ENCODE data around the gene CFAP69. TPM values are rescaled to one million over a fixed set of nuclear protein-coding genes. Genes with fewer than 3 reads are reported as not detected.
"Not testable (repeated sequence)": the region's sequence is repeated elsewhere in the genome, so short reads cannot be mapped to it uniquely, and the experiment has no call there.

CFAP69 gene
- total RNA-seq, 1 donor from 2014 or later: 36.1 TPM

GRCh38 chr7:90230834-90231233 is 14.1 kb upstream of the CFAP69 start:
- DNase-seq (ENCODE audit: low spot score) (no peak), ATAC-seq (no peak)
- intact Hi-C loops (cut with DNase I): no loop called here

DNA sequence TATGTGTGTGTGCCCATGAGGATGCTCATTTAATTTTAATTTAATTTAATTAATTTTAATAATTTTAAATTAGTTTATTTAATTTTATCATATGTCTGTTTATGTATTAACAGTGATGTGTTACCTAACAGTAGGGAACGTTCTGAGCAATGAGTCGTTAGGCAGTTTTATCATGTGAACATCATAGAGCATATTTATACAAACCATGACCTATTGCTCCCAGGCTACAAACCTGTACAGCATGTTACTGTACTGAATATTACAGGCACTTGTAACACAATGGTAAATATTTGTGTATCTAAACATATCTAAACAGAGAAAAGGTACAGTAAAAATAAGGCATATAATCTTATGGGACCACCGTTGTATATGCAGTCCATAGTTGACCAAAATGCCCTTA is 13.7 kb upstream of the CFAP69 start:
- ATAC-seq (no peak), DNase-seq (ENCODE audit: low spot score) (no peak)
- intact Hi-C loops (cut with DNase I): no loop called here

- ATAC-seq: no peak
- intact Hi-C loops (cut with DNase I): no loop called here
- DNase-seq (ENCODE audit: low spot score): no peak
Measured at GRCh38 chr7:90232430-90232829, 12.5 kb upstream of the CFAP69 start.

- DNase-seq (ENCODE audit: low spot score) (no peak), ATAC-seq (no peak)
- intact Hi-C loops (cut with DNase I): no loop called here
Measured at GRCh38 chr7:90233569-90233968, 11.4 kb upstream of the CFAP69 start.

- intact Hi-C loops (cut with DNase I): loop anchor here (5.0 kb wide), 1 partner anchor 1680 kb away; no protein-coding TSS in a partner anchor
- no peak for ATAC-seq
- DNase-seq (ENCODE audit: low spot score): no peak
Measured at GRCh38 chr7:90236721-90237289, 8.2 kb upstream of the CFAP69 start.

DNA sequence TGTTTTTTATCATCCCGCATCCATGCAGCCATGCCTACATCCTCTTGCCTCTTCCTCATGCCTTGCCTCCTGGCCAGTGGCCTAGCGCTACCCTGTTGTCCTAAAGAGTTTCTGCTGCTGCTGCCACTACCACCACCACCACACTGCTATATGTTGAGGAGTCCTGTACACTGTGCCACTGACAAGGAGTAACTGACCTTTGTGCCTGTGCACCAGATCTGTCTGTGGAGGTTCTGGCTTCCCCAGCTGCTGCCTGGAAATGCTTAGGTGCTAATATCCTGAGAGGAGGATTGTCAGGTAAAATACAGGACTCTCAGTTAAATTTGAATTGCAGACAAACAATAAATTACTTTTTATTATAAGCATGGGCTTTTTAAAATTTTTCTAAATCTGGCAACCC is 7.0 kb upstream of the CFAP69 start:
- no peak for ATAC-seq
- intact Hi-C loops (cut with DNase I): loop anchor here (5.0 kb wide), 1 partner anchor 1681 kb away; no protein-coding TSS in a partner anchor
- DNase-seq (ENCODE audit: low spot score): no peak

DNA sequence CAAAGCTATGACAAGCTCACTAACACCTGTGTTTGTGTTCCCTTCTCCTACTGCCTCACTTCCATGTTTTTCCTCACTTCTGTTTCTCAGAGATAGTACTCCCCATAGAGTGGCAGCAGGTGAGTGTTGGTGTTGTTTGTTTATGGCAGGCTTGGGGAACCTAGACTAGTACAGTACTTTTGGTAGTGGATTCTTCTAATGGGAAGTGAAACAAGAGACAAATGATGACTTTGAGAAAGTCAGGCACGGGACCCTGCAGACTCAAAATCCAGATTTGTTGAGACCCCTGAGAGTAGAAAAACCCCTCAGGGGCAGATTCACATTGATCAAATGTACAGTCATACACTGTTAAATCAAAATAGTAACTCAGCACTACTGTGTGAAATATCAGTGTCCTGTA is 6.4 kb upstream of the CFAP69 start:
- DNase-seq (ENCODE audit: low spot score) (no peak), ATAC-seq (no peak)
- intact Hi-C loops (cut with DNase I): loop anchor here (5.0 kb wide), 1 partner anchor 1681 kb away; no protein-coding TSS in a partner anchor

- no peak for DNase-seq (ENCODE audit: low spot score)
- intact Hi-C loops (cut with DNase I): loop anchor here (5.0 kb wide), 1 partner anchor 1682 kb away; no protein-coding TSS in a partner anchor
- no peak for ATAC-seq
Measured at GRCh38 chr7:90239050-90239449, 5.9 kb upstream of the CFAP69 start.

DNA sequence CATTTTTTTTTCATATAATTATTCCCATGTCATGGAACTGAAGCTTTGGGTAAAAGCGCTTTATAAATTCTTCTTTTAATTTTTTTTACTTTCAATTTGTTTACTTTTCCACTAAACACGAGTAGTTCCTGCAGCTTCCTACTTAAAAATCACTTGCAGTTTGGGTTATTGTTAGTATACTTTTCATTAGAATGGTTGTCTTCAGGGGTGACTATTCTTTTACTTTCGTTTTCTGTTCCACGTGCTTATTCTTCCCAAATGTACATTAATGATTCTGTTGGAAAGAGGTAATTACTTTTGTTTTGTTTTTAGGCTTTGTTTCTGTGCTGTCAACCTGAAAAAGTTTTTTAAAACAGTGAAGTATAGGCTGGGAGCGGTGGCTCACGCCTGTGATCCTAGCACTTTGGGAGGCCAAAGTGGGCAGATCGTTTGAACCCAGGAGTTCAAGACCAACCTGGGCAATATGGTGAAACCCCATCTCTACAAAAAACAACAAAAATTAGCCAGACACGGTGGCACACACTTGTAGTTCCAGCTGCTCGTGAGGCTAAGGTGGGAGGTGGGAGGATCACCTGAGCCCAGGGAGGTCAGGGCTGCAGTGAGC is 5.2 kb upstream of the CFAP69 start:
- DNase-seq (ENCODE audit: low spot score): no peak
- no peak for ATAC-seq
- intact Hi-C loops (cut with DNase I): loop anchor here (5.0 kb wide), 1 partner anchor 1682 kb away; no protein-coding TSS in a partner anchor

GRCh38 chr7:90242369-90243168 is 2.4 kb upstream of the CFAP69 start:
- ATAC-seq: no peak
- intact Hi-C loops (cut with DNase I): no loop called here

GRCh38 chr7:90243556-90243955 is 1.4 kb upstream of the CFAP69 start:
- DNase-seq (ENCODE audit: low spot score) (no peak), ATAC-seq (no peak)
- intact Hi-C loops (cut with DNase I): no loop called here

More at GRCh38 chr7:90242369-90243168, 2.4 kb upstream of the CFAP69 start:
- no peak for DNase-seq (ENCODE audit: low spot score)

GRCh38 chr7:90244565-90244908 is 437 bp upstream of the CFAP69 start:
- ATAC-seq (no peak), DNase-seq (ENCODE audit: low spot score) (no peak)
- intact Hi-C loops (cut with DNase I): no loop called here

GRCh38 chr7:90246171-90246570 is 1.2 kb downstream of the CFAP69 start:
- intact Hi-C loops (cut with DNase I): no loop called here
- ATAC-seq (peak; percentile 61), DNase-seq (ENCODE audit: low spot score) (peak; percentile 67)

DNA sequence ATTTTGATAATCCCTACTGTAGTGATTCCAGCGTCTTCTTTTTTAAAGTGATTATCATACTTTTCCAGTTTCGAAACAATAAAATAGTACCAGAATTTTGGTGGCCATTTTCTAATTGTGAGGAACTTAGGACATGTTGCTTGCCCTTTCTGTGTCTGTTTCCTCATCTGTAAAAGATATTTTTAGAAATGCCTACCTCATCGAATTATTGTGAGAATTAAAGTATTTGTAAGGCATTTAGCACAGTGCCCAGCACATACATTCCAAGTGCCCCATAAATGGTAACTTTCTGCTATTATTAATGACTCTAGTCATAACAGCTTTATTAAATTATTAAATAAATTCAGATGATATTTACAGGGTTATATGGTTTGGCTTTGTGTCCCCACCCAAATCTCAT is 3.7 kb downstream of the CFAP69 start:
- DNase-seq (ENCODE audit: low spot score) (no peak), ATAC-seq (no peak)
- intact Hi-C loops (cut with DNase I): no loop called here

DNA sequence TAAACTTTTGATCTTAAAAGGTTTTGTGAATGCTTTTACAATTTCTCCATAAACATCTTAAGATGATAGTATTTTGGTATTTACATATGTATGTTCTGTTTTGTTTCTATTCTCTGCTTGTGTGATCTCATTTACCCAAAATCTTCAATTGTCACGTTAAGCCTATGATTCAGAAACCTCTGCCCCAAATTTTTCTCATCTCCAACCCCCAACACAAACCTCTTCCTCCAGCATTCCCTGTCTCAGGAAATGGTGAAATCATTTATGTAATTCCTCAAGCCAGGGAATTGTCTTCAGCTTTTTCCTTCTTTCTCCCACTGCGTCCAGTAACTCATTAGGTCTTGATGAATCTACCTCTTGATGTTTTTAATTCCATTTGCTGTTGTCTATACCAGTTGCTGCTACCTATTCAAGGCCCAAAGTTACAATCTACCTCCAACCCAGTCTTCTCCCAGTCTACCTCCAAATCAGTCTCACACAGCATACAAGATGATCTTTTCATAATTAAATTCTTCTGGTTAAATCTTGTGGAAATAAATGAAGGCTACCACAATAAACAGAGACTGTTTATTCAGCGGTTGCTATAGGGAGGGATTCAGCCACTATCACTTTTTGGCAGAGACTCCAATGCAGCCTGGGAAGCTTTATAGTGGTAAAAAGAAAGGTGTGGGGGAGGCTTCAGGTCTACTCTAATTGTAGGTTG is 5.8 kb downstream of the CFAP69 start:
- ATAC-seq: peak; percentile 31

DNA sequence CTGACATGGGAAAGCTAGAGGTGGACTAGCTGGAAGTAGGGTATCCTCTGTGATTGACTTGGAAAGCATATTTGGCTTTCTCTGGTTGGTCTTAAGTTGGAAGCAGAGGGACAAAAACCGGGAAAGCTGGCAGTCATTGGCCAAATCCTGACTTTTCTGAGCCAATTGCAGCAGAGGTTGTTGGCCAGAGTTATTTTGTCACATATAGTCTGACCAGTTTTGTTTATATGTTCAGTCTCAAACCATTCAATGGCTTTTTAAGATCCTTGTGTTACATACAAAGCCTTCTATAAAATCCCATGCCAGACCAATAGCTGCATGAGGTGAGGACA is 6.3 kb downstream of the CFAP69 start:
- DNase-seq (ENCODE audit: low spot score): no peak
- ATAC-seq: no peak
- intact Hi-C loops (cut with DNase I): no loop called here

More for the DNA sequence above, 5.8 kb downstream of the CFAP69 start:
- intact Hi-C loops (cut with DNase I): no loop called here
- no peak for DNase-seq (ENCODE audit: low spot score)

GRCh38 chr7:90256011-90256410 is 11.0 kb downstream of the CFAP69 start:
- DNase-seq (ENCODE audit: low spot score); ATAC-seq; intact Hi-C loops (cut with DNase I): not testable (repeated sequence)

DNA sequence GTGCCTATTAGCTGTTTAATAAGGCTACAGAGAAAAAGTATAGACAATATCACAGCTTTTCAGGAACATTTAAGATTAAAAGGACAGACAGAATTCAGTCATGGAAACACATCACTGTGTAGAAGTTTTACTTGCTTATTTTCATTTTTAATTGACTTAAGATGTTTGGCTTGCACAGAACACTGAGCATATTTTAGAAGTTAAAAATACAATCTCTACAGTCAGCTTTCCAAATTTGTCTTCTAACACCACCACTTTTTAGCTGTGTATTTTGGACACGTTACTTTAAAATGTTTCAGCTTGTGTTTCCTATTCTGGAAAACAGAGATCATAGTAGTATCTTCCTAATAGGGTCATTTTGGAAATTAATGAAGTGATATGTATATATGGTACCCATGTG is 11.8 kb downstream of the CFAP69 start:
- intact Hi-C loops (cut with DNase I): no loop called here
- DNase-seq (ENCODE audit: low spot score) (no peak), ATAC-seq (peak; percentile 76)

DNA sequence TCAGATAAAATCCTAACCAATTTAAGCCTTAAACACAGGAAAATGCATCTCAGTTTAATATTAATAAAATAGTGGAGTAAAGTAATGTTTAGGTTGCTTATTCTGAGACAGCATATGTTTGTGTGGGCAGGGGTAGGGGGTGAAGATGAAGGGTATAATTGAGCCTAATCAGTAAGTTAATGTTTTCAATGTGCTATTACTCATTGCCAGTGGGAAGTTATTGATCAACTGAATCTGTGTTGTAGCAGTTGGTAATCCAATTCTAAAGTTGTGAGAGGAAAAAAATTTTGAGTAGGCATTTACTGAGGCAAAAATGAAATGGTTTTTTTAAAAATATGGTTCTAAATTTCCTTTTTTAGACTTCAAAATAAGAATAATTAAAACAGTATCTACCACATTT is 16.5 kb downstream of the CFAP69 start:
- ATAC-seq: no peak
- intact Hi-C loops (cut with DNase I): no loop called here

DNA sequence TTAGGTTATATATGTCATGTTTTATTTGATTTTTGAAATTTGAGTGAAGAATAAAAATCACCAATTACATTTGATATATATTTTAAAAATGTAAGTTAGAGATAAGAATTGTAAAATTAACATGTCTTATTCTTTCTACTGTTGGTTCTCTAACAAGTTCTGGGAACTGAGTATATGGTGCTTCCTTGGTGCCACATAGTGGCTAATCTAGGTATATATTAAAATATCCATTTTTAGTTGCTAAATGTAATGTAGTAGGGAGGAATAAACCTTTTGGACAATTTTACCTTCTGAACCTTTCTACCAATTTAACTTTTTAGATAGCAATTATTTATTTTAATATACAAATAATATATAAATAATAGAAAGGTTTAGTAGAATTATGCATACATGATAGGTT is 17.5 kb downstream of the CFAP69 start:
- DNase-seq (ENCODE audit: low spot score): no peak
- peak; percentile 73 for ATAC-seq
- intact Hi-C loops (cut with DNase I): no loop called here

More for the DNA sequence above, 16.5 kb downstream of the CFAP69 start:
- no peak for DNase-seq (ENCODE audit: low spot score)
